ENCODE results near the gene ANXA11. TPM values are rescaled to one million over a fixed set of nuclear protein-coding genes. Genes with fewer than 3 reads are reported as not detected.

The ANXA11 gene
- total and polyA plus RNA-seq, 2 donors = 107 to 152 TPM

Other genes starting within 250 kb of the ANXA11 start
- 10.0 TPM for gene TMEM254, start 126.9 kb downstream of the ANXA11 start, total RNA-seq
- 20.9 TPM for gene TMEM254, start 126.9 kb downstream of the ANXA11 start, polyA plus RNA-seq
- 9.8 TPM for gene PLAC9, start 72.8 kb downstream of the ANXA11 start, total RNA-seq
- 7.9 TPM for gene PLAC9, start 72.8 kb downstream of the ANXA11 start, polyA plus RNA-seq
- 0.38 TPM for gene MAT1A, start 84.1 kb upstream of the ANXA11 start, total RNA-seq
- gene MAT1A, start 84.1 kb upstream of the ANXA11 start, polyA plus RNA-seq = 0.46 TPM
- gene DYDC1, start 151.2 kb upstream of the ANXA11 start, total RNA-seq = 0.09 TPM
- gene DYDC1, start 151.2 kb upstream of the ANXA11 start, polyA plus RNA-seq = not detected
- gene DYDC2, start 151.2 kb upstream of the ANXA11 start, total RNA-seq = 0.05 TPM
- gene DYDC2, start 151.2 kb upstream of the ANXA11 start, polyA plus RNA-seq = 0.52 TPM
- gene PRXL2A, start 203.0 kb upstream of the ANXA11 start, total RNA-seq = 32.2 TPM
- 70.8 TPM for gene PRXL2A, start 203.0 kb upstream of the ANXA11 start, polyA plus RNA-seq
- gene TSPAN14, start 248.8 kb upstream of the ANXA11 start, total RNA-seq = 16.6 TPM
- 60.0 TPM for gene TSPAN14, start 248.8 kb upstream of the ANXA11 start, polyA plus RNA-seq

All from thymus (tissue), 2 donors.